ENCODE measurements around the gene TTC16.

The TTC16 gene

DNA sequence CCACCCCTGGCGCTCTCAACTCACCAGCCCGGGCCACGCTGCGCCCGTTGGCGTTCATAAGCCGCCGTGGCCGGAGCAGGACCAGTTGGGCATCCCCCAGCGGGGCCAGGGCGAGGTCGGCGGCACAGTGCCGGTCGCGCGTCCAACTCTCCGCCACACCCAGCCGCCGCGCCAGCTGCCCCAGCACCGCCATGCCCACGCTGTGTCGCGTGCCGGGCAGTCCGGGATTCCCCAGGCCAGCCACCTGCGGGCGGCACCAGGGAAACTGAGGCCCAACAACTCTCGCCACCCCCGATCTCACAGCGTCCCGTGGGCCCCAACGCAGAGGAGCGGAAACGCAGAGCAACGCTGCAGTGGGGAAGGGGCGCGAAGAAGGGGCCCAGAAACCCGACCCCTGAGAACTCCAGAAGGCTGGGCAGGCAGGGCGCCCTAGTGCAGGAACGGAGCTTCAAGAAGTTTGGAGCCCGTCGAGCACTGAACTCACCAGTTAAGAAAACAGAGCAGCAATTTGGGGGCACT, 869 bp upstream of the TTC16 start:
- DNase-seq, result no peak
- in situ Hi-C loops (cut with MboI; ENCODE audit: low pct_unique_long_range_greater_than_20kb, low sequenced_read_pairs), result no loop called here

GRCh38 chr9:127716412-127716811, 533 bp downstream of the TTC16 start:
- no peak for DNase-seq
- in situ Hi-C loops (cut with MboI; ENCODE audit: low pct_unique_long_range_greater_than_20kb, low sequenced_read_pairs), result no loop called here

DNA sequence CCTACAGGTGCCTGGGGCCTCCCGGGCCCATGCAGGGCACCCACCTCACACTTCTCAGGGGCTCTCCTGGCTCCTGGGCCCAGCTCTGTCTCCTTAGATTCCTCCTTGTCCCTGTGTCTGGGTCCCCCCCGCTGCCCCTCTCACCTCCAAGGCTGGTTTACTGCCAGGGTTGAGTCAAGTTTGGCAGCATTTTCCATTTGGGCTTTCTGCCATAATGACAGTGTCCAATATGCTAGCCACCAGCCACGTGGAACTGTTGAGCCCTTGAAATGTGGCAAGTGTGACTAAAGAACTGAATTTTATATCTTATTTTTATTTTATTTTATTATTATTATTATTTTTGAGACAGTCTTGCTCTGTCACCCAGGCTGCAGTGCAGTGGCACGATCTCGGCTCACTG, 1.9 kb downstream of the TTC16 start:
- no peak for DNase-seq

GRCh38 chr9:127720031-127720864, 4.4 kb downstream of the TTC16 start:
- in situ Hi-C loops (cut with MboI; ENCODE audit: low pct_unique_long_range_greater_than_20kb, low sequenced_read_pairs), result no loop called here
- no peak for DNase-seq

More for the DNA sequence above, 1.9 kb downstream of the TTC16 start:
- in situ Hi-C loops (cut with MboI; ENCODE audit: low pct_unique_long_range_greater_than_20kb, low sequenced_read_pairs), result no loop called here

- in situ Hi-C loops (cut with MboI; ENCODE audit: low pct_unique_long_range_greater_than_20kb, low sequenced_read_pairs), result no loop called here
- DNase-seq, result no peak
Measured at GRCh38 chr9:127720865-127721227, 5.0 kb downstream of the TTC16 start.

GRCh38 chr9:127721391-127721821, 5.5 kb downstream of the TTC16 start:
- no peak for DNase-seq
- in situ Hi-C loops (cut with MboI; ENCODE audit: low pct_unique_long_range_greater_than_20kb, low sequenced_read_pairs), result no loop called here

DNA sequence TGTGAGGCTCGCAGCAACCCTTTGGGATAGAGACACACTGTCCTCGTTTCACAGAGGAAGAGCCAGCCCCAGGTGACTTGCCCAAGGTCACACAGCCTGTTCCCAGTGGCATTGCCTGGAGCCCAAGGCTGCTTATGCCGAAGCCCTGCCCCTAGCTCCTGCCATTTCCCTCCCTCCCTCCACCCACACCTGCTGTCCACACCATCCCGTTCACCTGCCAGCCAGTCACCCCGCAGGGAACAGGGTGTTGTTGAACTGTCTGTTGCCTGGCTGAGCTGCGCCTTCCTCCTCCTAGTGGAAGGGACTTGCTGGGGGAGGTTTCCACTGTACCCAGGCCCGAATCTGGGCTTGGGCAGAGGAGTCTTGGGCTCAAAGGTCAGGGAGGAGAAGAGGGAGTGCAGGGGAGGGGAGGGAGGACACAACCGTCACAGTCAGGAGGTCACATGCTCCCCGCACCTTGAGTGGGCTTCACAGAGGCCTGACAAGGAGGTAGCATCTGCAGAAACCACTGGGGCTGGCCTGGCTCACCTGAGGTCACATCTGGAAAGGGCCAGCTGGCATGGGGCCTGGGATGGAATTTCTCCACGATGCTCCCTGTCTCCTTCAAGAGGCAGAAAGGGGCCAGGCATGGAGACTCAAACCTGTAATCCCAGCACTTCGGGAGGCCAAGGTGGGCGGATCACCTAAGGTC, 6.3 kb downstream of the TTC16 start:
- DNase-seq, result no peak
- in situ Hi-C loops (cut with MboI; ENCODE audit: low pct_unique_long_range_greater_than_20kb, low sequenced_read_pairs), result no loop called here

- DNase-seq, result no peak
- in situ Hi-C loops (cut with MboI; ENCODE audit: low pct_unique_long_range_greater_than_20kb, low sequenced_read_pairs), result no loop called here
Measured at GRCh38 chr9:127723013-127723412, 7.1 kb downstream of the TTC16 start.

- DNase-seq, result no peak
- in situ Hi-C loops (cut with MboI; ENCODE audit: low pct_unique_long_range_greater_than_20kb, low sequenced_read_pairs), result no loop called here
Measured at GRCh38 chr9:127723444-127723843, 7.6 kb downstream of the TTC16 start.

DNA sequence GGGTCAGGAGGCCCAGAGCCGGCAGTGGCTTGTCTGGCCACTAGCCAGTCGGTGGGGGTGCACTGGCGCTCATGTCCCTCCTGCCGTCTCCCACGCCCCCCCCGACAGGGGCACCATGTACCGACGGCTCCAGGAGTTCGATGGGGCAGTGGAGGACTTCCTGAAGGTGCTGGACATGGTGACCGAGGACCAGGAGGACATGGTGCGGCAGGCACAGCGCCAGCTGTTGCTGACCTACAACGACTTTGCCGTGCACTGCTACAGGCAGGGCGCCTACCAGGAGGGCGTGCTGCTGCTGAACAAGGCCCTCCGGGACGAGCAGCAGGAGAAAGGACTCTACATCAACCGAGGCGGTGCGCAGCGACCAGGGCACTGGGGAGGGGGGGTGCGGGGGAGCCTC, 8.1 kb downstream of the TTC16 start:
- in situ Hi-C loops (cut with MboI; ENCODE audit: low pct_unique_long_range_greater_than_20kb, low sequenced_read_pairs), result no loop called here
- no peak for DNase-seq

GRCh38 chr9:127726871-127727270, 11.0 kb downstream of the TTC16 start:
- no peak for DNase-seq
- in situ Hi-C loops (cut with MboI; ENCODE audit: low pct_unique_long_range_greater_than_20kb, low sequenced_read_pairs), result no loop called here

DNA sequence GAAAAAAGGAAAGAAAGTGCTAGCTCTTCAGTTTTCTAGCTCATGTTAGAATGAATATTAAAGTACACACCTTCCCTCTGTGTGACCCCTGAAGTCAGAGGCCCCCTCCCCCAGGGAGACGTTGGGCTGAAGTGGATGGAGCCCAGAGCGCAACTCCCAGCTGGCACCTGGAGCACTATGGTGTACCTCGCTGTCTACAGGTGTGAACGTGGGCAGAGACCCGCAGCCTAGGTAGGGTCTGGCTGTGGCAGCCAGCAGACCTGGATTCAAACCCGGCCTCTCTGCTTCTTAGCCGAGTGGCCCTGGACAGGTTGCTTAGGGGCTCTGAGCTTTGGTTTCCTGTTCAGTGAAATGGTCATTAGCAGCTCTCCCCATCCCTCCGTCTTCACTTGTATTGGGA, 12.9 kb downstream of the TTC16 start:
- DNase-seq, result no peak
- in situ Hi-C loops (cut with MboI; ENCODE audit: low pct_unique_long_range_greater_than_20kb, low sequenced_read_pairs), result no loop called here

DNA sequence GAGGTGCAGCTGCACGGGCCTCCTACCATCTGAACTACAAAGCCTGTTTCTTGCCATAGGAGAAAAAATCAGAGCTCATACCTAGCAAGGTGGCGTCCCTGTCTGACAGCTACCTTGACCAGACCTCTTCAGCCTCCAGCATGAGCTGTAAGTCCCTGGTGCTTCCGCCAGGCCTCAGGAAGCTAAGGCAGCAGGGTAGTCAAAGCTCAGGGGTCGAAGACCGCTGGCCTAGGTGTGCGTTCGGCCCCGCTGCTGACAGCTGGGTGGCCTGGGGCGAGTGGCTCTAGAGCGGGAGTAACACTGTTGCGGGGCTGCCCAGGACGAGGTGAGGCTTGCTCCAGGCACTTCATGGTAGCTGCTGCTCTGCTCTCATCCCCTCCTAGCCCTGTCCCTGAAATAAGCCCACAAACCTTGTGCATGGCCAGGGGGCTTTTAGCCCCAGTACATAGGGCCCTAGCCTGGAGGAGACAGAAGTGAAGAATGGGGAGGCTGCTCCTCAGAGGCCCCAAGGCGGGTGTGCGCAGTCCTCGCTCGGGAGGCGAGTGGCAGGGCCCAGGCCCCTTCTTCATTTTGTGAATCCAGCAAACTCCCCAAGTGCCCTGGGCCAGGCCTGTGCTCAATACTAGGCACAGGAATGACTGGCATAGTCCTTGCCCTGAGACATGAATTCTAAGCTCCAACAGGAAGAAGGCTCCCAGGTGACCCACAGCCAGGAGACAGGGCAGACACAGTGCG, 13.8 kb downstream of the TTC16 start:
- DNase-seq, result no peak
- in situ Hi-C loops (cut with MboI; ENCODE audit: low pct_unique_long_range_greater_than_20kb, low sequenced_read_pairs), result no loop called here

DNA sequence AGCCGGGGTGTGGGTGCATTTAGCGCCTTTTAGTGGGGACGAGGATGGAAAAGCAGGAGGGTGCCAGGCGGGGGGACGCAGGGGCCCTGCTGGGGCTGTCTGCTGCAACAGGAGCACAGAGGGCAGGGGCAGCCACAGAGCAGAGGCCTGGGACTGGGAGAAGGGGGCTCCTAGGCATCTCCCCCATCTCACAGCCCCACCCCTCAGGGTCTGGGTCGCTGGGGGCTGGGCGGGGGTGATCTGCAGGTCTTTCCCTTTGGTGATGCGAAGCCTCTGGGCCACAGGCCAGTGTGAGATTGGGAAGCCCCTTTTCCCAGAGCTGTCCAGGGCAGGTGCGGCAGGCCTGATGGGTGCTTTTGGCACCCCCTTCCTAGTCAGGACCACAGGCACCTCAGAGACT, 14.4 kb downstream of the TTC16 start:
- in situ Hi-C loops (cut with MboI; ENCODE audit: low pct_unique_long_range_greater_than_20kb, low sequenced_read_pairs), result no loop called here
- DNase-seq, result no peak

DNA sequence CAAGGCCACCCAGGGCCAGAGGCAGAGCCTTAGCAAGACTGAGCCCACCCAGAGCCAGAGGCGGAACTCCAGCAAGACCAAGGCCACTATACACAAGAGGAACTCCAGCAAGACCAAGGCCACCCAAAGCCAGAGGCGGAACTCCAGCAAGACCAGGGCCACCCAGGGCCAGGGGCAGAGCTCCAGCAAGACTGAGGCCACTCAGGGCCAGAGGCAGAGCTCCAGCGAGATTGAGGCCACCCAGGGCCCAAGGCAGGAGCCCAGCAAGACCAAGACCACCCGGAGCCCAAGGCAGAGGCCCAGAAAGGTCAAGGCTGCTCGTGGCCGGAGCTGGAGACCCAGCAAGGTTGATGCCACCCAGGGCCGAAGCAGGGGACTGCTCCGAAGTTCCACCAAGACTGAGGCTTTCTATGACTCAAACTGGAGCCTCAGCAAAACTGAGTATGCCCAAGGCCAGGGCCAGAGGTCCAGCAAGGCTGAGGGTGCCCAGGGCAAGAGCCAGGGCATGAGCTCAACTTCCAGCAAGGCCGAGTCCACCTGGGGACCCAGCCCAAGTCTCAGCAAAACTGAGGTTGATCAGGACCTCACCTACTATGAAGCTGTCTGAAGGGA, 15.0 kb downstream of the TTC16 start:
- in situ Hi-C loops (cut with MboI; ENCODE audit: low pct_unique_long_range_greater_than_20kb, low sequenced_read_pairs), result no loop called here
- no peak for DNase-seq

DNA sequence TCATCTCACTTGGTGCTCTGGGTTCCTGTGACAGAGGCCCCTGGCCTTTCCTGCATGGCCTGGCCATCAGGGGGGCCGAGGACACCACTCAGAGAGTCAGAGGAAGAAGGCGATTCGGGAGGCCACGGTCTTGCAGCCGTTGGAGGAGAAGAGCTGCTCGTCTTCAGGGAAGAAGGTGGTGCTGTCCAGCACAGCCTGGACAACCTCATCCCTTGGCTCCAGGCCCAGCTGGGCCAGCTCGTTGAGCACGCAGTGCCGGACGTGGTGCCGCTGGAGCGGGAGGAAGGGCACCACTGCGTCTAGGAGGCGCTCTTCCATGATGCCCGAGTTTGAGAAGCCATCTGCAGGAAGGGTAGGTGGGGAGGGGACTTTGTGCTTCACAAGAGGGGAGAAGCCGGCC, 16.1 kb downstream of the TTC16 start:
- DNase-seq, result no peak
- in situ Hi-C loops (cut with MboI; ENCODE audit: low pct_unique_long_range_greater_than_20kb, low sequenced_read_pairs), result no loop called here

GRCh38 chr9:127732444-127732843, 16.6 kb downstream of the TTC16 start:
- no peak for DNase-seq
- in situ Hi-C loops (cut with MboI; ENCODE audit: low pct_unique_long_range_greater_than_20kb, low sequenced_read_pairs), result no loop called here

DNA sequence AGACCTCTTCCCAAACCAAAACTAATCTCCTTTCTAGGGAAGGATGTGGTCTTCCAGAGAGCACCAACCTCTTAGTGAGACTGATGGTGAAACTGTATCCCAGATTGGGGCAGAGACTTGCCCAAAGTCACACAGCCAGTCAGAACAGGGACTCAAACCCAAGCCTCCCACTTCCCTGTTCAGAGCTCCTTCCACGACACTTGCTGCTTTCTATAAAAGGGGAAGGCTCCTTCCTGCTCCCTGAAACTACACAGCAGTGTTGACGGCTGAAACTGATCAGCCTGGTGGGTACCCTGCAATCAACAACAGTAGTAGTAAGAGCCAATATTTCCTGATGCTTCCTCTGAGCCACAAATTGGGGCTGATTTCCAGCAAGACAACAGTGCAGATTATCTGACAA, 17.7 kb downstream of the TTC16 start:
- in situ Hi-C loops (cut with MboI; ENCODE audit: low pct_unique_long_range_greater_than_20kb, low sequenced_read_pairs), result no loop called here
- DNase-seq, result peak; percentile 24

- DNase-seq, result no peak
- in situ Hi-C loops (cut with MboI; ENCODE audit: low pct_unique_long_range_greater_than_20kb, low sequenced_read_pairs), result no loop called here
Measured at GRCh38 chr9:127734247-127734746, 18.4 kb downstream of the TTC16 start.

Data from KBM-7 (cell line).